HG03196 (cell line): Measurements from ENCODE around the gene CIAO3.
"Not testable (repeated sequence)": the region's sequence is repeated elsewhere in the genome, so short reads cannot be mapped to it uniquely, and the experiment has no call there.

Source experiments
- ATAC-seq: cut with Tn5 transposase; IDR thresholded peaks from one replicate; pipeline ENCODE4 v1.9.1; 2021; ENCODE audit not compliant: unreplicated experiment

Gene CIAO3

GRCh38 chr16:725041-725376 lies 15.8 kb downstream of the CIAO3 start:
- no peak for ATAC-seq

- no peak for ATAC-seq
These were observed 16.4 kb downstream of the CIAO3 start for GRCh38 chr16:724188-725040.

DNA sequence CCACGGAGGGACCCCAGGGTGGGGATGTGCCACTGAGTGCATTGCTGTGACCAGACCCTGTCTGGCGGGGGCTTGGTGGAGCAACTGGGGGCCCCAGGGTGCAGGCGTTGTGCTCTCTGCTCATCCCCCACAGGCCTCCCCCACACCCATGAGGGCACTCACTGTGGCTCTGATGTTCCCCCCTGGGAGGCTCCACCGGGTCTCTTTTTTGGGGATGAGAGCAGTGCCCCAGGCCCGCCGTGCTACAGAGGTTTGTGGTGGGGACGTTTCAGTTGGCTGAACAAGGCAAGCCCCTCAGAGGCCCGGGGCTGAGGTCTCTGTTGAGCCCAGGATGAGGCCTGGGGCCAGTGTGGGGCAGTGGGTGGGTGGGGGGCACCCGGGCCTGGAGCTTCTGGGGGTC lies 17.1 kb downstream of the CIAO3 start:
- no peak for ATAC-seq

DNA sequence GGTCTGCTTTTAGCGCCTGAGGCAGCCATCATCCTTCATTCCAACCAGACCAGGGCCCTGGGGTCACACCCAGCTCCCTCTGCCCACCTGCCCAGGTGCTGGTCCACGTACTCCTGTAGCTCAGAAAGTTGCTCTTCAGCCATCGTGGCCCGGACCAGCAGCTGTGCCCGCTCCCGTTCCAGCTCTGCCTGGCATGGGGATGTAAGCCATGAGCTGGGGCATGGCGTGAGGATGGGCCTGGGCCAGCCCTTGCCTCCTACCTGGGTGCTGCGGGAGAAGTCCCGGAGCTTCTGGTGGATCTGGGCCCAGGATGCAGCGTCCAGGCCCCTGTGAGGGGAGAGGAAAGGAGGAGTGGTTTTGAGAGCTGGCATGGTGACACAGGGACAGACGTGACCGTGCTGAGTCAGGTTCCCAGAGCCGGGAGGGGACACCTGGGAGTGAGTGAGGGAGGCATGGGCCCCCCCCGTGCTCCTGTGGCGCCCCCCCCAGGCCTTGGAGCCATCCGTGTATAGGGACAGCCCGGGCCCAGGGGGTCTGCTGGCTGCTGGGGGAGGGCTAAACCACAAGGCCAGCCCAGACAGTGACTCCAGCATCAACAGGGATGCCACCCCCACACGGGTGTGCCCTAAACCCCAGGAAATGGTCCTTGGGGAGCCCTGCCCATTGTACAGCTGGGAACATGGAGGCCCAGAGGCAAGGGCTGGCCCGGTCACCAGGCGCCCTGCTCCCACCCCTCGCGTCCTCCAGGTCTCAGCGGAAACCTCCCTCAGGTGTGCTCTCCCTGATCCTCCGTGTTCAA lies 17.8 kb downstream of the CIAO3 start:
- ATAC-seq = no peak

- no peak for ATAC-seq
These were observed 18.8 kb downstream of the CIAO3 start for GRCh38 chr16:721765-722540.

DNA sequence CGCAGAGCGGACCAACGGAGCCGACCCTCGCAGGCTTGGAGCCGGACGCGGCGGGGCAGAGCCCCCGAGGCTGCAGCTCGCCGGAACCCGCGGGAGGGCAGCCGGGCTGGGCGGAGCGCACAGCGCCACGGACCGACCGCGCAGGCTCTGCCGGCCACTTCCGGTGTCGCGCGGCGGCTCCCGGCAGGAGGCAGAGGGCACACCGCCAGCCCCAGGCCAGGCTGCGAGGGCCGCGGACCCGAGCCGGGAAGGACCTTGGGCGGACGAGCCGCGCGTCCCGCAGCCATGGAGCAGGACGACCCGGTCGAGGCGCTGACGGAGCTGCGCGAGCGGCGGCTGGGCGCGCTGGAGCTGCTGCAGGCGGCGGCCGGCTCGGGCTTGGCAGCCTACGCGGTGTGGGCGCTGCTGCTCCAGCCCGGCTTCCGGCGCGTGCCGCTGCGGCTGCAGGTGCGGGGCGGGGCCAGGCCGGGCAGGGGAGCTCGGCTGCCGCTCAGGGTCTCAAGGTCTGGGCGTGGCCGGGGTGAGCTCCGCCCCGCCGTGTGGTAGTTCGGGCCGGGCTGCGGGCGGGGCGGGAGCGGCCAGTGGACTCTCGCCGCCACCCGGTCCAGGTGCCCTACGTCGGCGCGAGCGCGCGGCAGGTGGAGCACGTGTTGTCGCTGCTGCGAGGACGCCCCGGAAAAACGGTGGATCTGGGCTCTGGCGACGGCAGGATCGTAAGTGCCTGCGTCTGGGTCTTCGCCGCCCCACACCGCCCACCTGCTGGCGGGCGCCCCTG lies 19.6 kb downstream of the CIAO3 start, which contains the start of gene ANTKMT:
TSS of gene ANTKMT (plus strand) at position 157 of the 775 bp plus-strand sequence. CDS start at position 286, 129 bp downstream.
- peak; percentile 59 for ATAC-seq

- peak; percentile 8 for ATAC-seq
These were observed 20.3 kb downstream of the CIAO3 start for GRCh38 chr16:720447-720989.

- ATAC-seq = no peak
These were observed 20.9 kb downstream of the CIAO3 start for GRCh38 chr16:719815-720446.

DNA sequence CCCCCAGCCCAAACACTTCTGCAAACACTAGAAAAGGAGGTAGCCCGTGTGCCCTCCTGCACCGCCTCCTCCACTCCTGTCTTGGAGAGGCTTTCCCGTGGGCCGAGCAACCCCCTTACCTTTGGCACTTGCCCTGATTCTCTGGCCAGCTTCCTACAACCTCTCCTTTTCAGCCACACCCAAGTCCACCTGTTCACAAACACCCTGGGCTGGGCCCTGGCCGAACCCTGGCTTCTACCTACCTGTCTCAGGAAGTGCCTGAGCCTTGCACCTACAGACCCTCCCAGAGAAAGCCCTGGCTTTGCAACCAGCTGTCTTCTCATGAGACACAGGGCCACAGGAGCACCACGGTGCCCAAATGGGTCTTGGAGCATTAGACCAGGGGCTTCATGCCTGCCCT lies 21.9 kb downstream of the CIAO3 start:
- no peak for ATAC-seq

DNA sequence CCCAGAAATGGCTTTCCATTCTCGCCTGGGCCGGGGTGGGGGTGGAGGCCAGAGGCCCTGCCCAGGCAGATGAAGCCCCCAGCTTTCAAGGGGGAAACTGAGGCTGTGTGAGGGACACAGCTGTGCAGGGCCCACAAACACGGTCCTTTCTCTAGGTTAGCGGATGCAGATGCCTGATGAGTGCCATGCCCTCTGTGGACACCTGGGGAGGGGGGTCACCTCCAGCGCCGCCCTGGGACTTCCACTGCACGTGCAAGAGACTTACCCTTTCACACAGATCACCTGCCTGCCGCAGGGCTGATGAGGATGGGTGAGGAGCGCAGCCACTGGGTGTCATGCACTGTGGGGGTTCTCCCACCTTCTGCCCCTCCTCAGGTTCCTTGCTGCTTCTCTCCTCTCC lies 22.4 kb downstream of the CIAO3 start:
- ATAC-seq = no peak

DNA sequence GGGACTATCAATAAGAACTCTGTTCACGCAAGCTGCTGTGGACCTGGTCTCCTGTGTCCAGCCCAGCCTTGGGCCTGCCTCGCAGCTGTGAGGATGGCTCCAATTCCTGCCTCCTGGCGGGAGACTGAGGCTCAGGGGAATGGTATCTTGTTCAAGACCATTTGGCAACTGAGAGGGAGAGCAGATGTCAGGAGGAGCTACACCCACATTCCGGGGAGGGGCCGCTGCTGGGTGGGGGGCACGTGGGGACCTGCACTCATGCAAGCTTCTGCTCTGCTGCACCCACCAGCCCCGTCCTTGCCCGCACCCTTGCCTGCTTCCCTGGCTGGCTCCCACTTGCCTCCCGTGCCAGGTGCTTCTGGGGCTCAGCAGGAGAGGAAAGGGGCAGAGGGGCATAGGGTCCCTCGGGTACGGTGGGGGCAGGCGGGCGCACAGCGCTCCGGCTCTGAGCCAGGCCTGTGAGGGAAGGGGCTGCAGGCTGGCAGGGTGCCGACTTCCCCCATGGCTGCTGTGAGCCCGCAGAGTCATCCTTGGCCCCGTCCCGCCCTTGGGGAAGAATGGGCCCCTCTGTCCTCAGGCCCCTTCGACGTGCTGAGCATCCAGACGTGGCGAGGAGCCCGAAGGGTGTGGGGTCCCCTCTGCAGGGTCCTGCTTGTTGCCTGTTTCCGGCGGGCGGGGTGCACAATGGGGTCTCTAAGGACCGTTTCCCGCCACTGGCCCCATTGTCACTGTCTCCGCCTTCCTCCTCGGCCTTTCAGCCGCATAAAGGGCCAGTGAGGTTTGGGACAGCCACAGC lies 23.1 kb downstream of the CIAO3 start:
- ATAC-seq = no peak

DNA sequence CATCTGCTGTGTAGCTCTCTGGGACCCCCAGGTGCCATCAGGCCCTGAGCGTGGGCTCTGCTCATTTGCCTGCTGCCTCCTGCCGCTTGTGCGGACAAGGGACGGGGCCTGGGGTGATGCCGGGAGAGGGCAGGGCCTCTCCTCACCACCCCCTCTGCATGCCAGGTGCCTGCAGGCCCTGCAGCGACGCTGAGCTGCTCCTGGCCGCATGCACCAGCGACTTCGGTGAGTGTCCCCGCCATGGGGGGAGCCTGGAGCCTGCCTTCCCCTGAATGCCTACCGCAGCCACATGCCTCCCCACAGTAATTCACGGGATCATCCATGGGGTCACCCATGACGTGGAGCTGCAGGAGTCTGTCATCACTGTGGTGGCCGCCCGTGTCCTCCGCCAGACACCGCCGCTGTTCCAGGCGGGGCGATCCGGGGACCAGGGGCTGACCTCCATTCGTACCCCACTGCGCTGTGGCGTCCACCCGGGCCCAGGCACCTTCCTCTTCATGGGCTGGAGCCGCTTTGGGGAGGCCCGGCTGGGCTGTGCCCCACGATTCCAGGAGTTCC lies 23.9 kb downstream of the CIAO3 start:
- no peak for ATAC-seq

DNA sequence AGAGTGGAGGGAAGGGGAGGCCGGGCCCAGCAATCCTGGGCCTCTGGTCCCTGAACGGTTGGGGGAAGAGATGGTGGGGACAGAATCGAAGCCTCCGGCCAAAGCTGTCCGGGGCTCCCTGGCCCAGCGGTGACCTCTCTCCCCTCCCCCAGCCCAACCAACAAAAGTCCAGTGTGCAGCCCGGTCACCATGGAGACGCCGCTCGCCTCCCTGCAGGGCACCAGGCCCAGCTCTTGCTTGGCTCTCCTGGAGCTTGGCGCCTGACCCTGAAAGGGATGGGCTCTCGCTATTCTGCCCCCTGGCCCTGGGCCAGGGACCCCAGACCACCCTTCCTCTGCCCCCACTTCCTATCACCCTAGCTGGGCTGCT lies 24.6 kb downstream of the CIAO3 start:
- ATAC-seq = no peak

GRCh38 chr16:715477-716199 lies 25.2 kb downstream of the CIAO3 start:
- ATAC-seq = no peak

- peak; percentile 54 for ATAC-seq
These were observed 26.0 kb downstream of the CIAO3 start, which contains the start of gene METRN for GRCh38 chr16:714558-715476. METRN (plus strand) TSS chr16:715118; CDS start chr16:715290, 172 bp downstream.

DNA sequence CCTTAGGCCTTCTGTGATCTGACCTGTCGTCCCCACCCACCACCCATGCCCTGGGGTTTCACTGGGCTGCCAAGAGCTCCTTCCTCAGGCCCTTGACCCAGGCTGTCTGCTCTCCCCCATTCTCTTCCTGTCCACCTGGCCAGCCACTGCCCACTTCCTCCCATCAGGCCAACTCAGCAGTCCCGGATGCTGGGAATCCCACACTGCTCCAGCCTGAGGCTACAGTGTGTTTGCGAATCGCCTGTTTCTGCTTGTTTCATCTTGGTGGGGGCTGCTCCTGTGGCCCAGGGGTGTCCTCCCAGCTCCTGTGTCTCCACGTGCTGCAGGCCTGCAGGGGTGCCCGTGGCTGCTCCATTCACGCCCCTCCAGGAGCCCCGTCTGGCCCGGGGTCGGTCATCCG lies 26.7 kb downstream of the CIAO3 start:
- ATAC-seq = no peak

- ATAC-seq = not testable (repeated sequence)
These were observed 28.0 kb downstream of the CIAO3 start for GRCh38 chr16:712740-713250.
